ENCODE measurements around the gene DOCK10.

GRCh38 chr2:224871813-224872212, 170.5 kb downstream of the DOCK10 start:
- TF ChIP-seq CTCF (IDR thresholded peaks at IDR 0.05), result no peak
- TF ChIP-seq POLR2A (IDR thresholded peaks at IDR 0.05), result no peak
- no peak for TF ChIP-seq EP300 (IDR thresholded peaks at IDR 0.05)
- no peak for TF ChIP-seq POLR2AphosphoS5 (IDR thresholded peaks at IDR 0.05)

Measured in stomach (tissue), 4 donors.